Activated CD4-positive, alpha-beta memory T cell treated with anti-CD3 and anti-CD28 coated beads, Interleukin-2, amount 10 ng/mL, durations not matched to agents 7 days and 5 days (primary cell): ENCODE measurements around the gene CEP78. TPM values are rescaled to one million over a fixed set of nuclear protein-coding genes. Genes with fewer than 3 reads are reported as not detected.
A peak's percentile ranks its signal among the peaks of the same experiment; 100 is the strongest.

Experiments
- CTCF ChIA-PET: fragments of 350-600 bp; sonication (Branson Sonifier 250); formaldehyde crosslinking; loops from one replicate; lab custom pipeline; 2021; ENCODE audit warnings: antibody characterized with exemption, inconsistent platforms; lab: Charles Lee
- POLR2A ChIA-PET: fragments of 350-600 bp; sonication (Branson Sonifier 250); formaldehyde crosslinking; loops from one replicate; lab custom pipeline; 2021; ENCODE audit warnings: antibody characterized with exemption; lab: Charles Lee
- DNase-seq: peaks from one replicate; pipeline ENCODE4 v3.0.0-alpha.2; 2020
- H3K27ac Mint-ChIP-seq: one replicate; pipeline ENCODE4 v1.8.0; 2021; ENCODE audit warnings: mild to moderate bottlenecking, mixed read lengths
- H3K27me3 Mint-ChIP-seq: one replicate; pipeline ENCODE4 v1.8.0; 2021; ENCODE audit warnings: mixed read lengths
- H3K36me3 Mint-ChIP-seq: one replicate; pipeline ENCODE4 v1.8.0; 2021; ENCODE audit warnings: low read depth, mixed read lengths
- H3K4me1 Mint-ChIP-seq: one replicate; pipeline ENCODE4 v1.8.0; 2021; ENCODE audit warnings: mixed read lengths
- H3K4me3 Mint-ChIP-seq: one replicate; pipeline ENCODE4 v1.8.0; 2021; ENCODE audit warnings: mild to moderate bottlenecking, mixed read lengths
- H3K9me3 Mint-ChIP-seq: one replicate; pipeline ENCODE4 v1.8.0; 2021; ENCODE audit warnings: mixed read lengths
- total RNA-seq, 2 experiments: library from RNA; stranded (reverse); gene quantifications; one replicate each; pipeline ENCODE4 v1.2.3, GENCODE V29; 2021

The CEP78 gene
- total RNA-seq, 2 experiments from 2014 or later, result 41.8 to 44.3 TPM

- Mint-ChIP-seq H3K36me3 (peaks cover 3% of the 10 kb centered on the region), H3K4me1 (peaks cover 27% of the 10 kb centered on the region), H3K9me3 (no peaks in the 10 kb centered on the region), H3K27ac (no peak overlapping the region), H3K4me3 (peak overlapping the region; percentile 47), H3K27me3 (no peaks in the 10 kb centered on the region)
- ChIA-PET CTCF (no interaction called here), POLR2A (no interaction called here)
- DNase-seq, result no peak
Measured at GRCh38 chr9:78292716-78293497, 57.0 kb downstream of the CEP78 start.

DNA sequence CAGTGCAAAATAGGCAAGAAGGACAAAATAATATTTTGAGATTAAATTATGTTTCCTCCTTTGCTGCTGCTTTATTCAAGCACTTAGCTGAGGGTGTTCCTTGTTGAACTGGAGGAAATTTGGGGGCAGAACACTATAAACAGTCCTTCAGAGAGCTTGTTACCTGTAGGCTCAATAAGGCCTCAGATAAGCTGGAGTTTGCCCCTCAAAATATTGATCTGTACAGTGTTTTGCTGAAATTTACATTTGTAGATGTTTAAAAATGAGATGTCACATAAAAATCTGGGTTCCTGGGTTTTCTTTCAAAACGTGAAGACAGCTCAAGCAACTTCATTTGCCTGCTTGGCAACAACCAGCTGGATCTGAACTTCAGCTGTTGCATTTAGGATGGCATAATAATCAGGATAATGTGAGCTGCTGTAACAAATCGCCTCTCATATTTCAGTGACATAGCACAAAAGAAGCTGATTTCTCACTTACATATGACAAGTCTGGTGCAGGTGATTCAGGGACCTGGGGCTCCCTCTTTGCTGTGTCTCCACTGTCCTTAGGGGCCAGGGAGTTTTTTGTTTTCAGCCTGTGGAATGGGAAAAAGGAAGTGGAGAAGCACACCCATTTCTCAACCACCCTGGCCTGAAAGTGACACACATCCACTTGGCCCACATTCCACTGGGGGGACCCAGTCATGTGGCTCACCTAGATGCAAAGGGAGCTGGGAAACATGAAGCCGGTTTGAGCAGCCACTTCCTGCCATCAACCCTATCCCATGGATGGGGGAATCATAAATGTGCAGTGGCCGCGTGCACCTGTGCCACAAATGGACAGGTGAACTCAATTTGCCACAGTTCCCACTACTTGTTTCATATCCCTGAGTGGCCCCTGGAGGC lies 58.7 kb downstream of the CEP78 start:
- Mint-ChIP-seq H3K4me1 (peaks cover 40% of the 10 kb centered on the region), H3K27me3 (no peaks in the 10 kb centered on the region), H3K36me3 (peaks cover 12% of the 10 kb centered on the region), H3K4me3 (no peak overlapping the region), H3K27ac (no peak overlapping the region), H3K9me3 (no peaks in the 10 kb centered on the region)
- CTCF ChIA-PET, result interaction anchor here (0.6 kb wide), 1 partner anchor 35 kb away, joined by 3 read pairs; no protein-coding TSS in a partner anchor
- DNase-seq, result no peak
- POLR2A ChIA-PET, result interaction anchor here (5.5 kb wide), 1 partner anchor 58 kb away, joined by 51 read pairs; the partner anchor contains the start of gene CEP78

- ChIA-PET CTCF (no interaction called here), POLR2A (interaction anchor here (2.1 to 5.5 kb wide), 2 partner anchors 10 to 58 kb away, joined by 11 to 51 read pairs; partner anchors contain the start of gene CEP78)
- no peaks in the 10 kb centered on the region for H3K9me3 Mint-ChIP-seq
- H3K27me3 Mint-ChIP-seq, result no peaks in the 10 kb centered on the region
- H3K4me3 Mint-ChIP-seq, result no peak overlapping the region
- peaks cover 46% of the 10 kb centered on the region for H3K4me1 Mint-ChIP-seq
- peaks cover 17% of the 10 kb centered on the region for H3K36me3 Mint-ChIP-seq
- DNase-seq, result no peak
- H3K27ac Mint-ChIP-seq, result no peak overlapping the region
Measured at GRCh38 chr9:78295177-78295575, 59.3 kb downstream of the CEP78 start.

- Mint-ChIP-seq H3K9me3 (no peaks in the 10 kb centered on the region), H3K27ac (peak overlapping the region; percentile 87), H3K4me3 (peak overlapping the region; percentile 93), H3K4me1 (peaks cover 49% of the 10 kb centered on the region), H3K36me3 (peaks cover 19% of the 10 kb centered on the region), H3K27me3 (no peaks in the 10 kb centered on the region)
- CTCF ChIA-PET, result interaction anchor here (0.8 kb wide), 1 partner anchor 174 kb away, joined by 3 read pairs; no protein-coding TSS in a partner anchor
- POLR2A ChIA-PET, result interaction anchor here (1.3 to 5.5 kb wide), 5 partner anchors 9 to 265 kb away, joined by 3 to 51 read pairs (median 11); partner anchors contain the start of gene CEP78
- no peak for DNase-seq
Measured at GRCh38 chr9:78295731-78296130, 59.9 kb downstream of the CEP78 start.

DNA sequence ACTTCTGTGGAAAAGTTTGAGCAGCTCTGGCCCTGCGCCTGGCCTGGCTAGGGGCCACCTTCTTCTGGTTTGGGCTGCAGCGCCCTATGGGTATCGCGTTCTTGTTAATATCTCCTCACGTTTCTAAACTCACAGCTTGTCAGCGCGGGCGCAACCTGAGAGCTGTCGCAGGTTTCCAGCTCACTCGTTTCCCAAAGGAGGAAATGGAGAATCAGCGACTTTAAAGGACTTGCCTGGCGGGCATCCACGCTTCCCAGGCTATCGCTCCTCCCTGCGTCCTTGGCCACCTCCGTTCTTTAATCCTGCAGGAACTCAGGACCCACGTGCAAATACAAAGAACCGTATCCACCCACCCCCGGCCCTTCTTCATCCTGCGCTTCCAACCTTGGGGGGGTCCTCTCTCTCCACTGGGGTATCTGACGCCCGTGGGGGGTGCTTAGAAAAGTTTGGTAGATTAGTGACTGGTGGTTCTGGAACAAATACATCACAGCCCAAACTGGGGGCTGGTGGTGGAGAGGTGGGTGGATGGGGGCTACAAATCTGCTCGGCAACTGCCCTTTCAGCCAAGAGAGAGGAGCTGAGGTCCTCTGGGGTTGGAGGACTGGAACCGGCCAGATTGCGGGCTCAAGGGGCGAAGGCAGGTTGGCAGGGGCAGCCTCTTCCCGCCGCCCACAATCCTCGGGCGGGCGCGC lies 60.5 kb downstream of the CEP78 start:
- Mint-ChIP-seq H3K4me1 (peaks cover 50% of the 10 kb centered on the region), H3K36me3 (peaks cover 23% of the 10 kb centered on the region), H3K4me3 (peak overlapping the region; percentile 93), H3K27ac (peak overlapping the region; percentile 87), H3K9me3 (no peaks in the 10 kb centered on the region), H3K27me3 (no peaks in the 10 kb centered on the region)
- ChIA-PET POLR2A (interaction anchor here (0.6 to 5.5 kb wide), 22 partner anchors 8 to 1276 kb away, joined by 3 to 51 read pairs (median 4); partner anchors contain the start of genes CEP78 and TLE4), CTCF (interaction anchor here (0.5 to 1.5 kb wide), 11 partner anchors 8 to 478 kb away, joined by 3 to 8 read pairs (median 4); partner anchors contain the start of gene CEP78)
- no peak for DNase-seq

GRCh38 chr9:78296893-78297671 lies 61.2 kb downstream of the CEP78 start, which contains the start of gene PSAT1:
PSAT1 (plus strand) TSS chr9:78297125; CDS start chr9:78297211, 86 bp downstream.
- CTCF ChIA-PET, result interaction anchor here (0.5 to 1.5 kb wide), 13 partner anchors 9 to 1309 kb away, joined by 3 to 8 read pairs (median 5); partner anchors contain the start of gene CEP78
- Mint-ChIP-seq H3K27me3 (no peaks in the 10 kb centered on the region), H3K4me3 (peak within 1 kb of the TSS; percentile 93), H3K36me3 (peaks cover 30% of the 10 kb centered on the region), H3K4me1 (peaks cover 53% of the 10 kb centered on the region), H3K9me3 (no peaks in the 10 kb centered on the region), H3K27ac (peak within 1 kb of the TSS; percentile 87)
- DNase-seq, result peak; percentile 95
- POLR2A ChIA-PET, result interaction anchor here (0.6 to 5.5 kb wide), 24 partner anchors 8 to 1275 kb away, joined by 3 to 51 read pairs (median 4); partner anchors contain the start of genes CEP78 and TLE4

- POLR2A ChIA-PET, result interaction anchor here (0.8 to 5.5 kb wide), 17 partner anchors 9 to 1274 kb away, joined by 3 to 51 read pairs (median 7); partner anchors contain the start of genes CEP78 and TLE4
- no peaks in the 10 kb centered on the region for H3K27me3 Mint-ChIP-seq
Measured at GRCh38 chr9:78297672-78297961, 61.7 kb downstream of the CEP78 start.

DNA sequence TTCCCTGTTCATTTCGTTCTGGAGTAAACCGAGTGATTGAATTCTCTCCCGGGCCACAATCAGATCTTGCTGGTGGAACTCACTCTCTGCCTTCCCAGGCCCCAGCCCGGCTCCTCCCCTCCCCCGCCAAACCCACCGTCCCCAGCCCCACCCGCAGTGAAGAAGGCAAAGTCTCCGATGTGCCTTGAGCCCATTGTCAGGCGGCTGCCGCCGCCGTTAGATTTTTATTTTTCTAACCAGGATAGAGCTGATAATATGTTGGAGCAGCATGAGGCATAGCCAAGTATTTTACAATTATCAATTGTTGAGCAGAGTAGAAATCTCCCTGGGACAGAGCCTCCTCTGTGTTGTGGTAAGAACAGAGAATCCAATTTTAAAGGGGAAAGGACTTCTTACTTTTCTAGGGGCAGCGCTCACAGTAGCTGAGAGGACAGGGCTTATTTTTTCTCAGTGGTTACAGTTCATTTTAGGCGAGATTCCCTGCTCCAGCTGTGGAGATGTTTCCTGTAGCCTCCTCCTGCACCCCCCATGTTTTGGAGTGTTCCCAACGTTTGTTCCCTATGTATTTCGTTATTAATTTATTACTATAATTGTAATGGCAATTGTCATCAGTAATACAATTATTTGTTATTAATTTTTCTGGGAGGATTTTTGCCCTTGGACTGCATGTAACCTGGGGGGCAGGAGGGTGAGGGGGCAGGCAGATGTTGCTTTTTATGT lies 62.3 kb downstream of the CEP78 start:
- Mint-ChIP-seq H3K4me3 (peak overlapping the region; percentile 93), H3K27ac (peak overlapping the region; percentile 87), H3K4me1 (peaks cover 46% of the 10 kb centered on the region), H3K27me3 (no peaks in the 10 kb centered on the region), H3K9me3 (no peaks in the 10 kb centered on the region), H3K36me3 (peaks cover 35% of the 10 kb centered on the region)
- no peak for DNase-seq
- ChIA-PET CTCF (interaction anchor here (0.9 to 1.4 kb wide), 2 partner anchors 177 to 321 kb away, joined by 3 to 5 read pairs; no protein-coding TSS in a partner anchor), POLR2A (interaction anchor here (0.8 to 5.5 kb wide), 14 partner anchors 10 to 1274 kb away, joined by 3 to 51 read pairs (median 7); partner anchors contain the start of genes CEP78 and TLE4)

More at GRCh38 chr9:78297672-78297961, 61.7 kb downstream of the CEP78 start:
- H3K4me3 Mint-ChIP-seq, result peak overlapping the region; percentile 93
- no peaks in the 10 kb centered on the region for H3K9me3 Mint-ChIP-seq
- peak overlapping the region; percentile 87 for H3K27ac Mint-ChIP-seq
- no peak for DNase-seq
- peaks cover 52% of the 10 kb centered on the region for H3K4me1 Mint-ChIP-seq
- peaks cover 33% of the 10 kb centered on the region for H3K36me3 Mint-ChIP-seq
- CTCF ChIA-PET, result interaction anchor here (0.9 to 1.5 kb wide), 7 partner anchors 13 to 320 kb away, joined by 3 to 8 read pairs (median 5); partner anchors contain the start of gene CEP78

GRCh38 chr9:78300209-78300608 lies 64.3 kb downstream of the CEP78 start:
- H3K27ac Mint-ChIP-seq, result peak overlapping the region; percentile 11
- H3K9me3 Mint-ChIP-seq, result no peaks in the 10 kb centered on the region
- ChIA-PET CTCF (no interaction called here), POLR2A (interaction anchor here (1.3 to 5.5 kb wide), 2 partner anchors 9 to 63 kb away, joined by 3 to 51 read pairs; partner anchors contain the start of gene CEP78)
- peaks cover 52% of the 10 kb centered on the region for H3K36me3 Mint-ChIP-seq
- no peaks in the 10 kb centered on the region for H3K27me3 Mint-ChIP-seq
- no peak overlapping the region for H3K4me3 Mint-ChIP-seq
- H3K4me1 Mint-ChIP-seq, result peaks cover 45% of the 10 kb centered on the region
- no peak for DNase-seq

GRCh38 chr9:78301466-78301865 lies 65.6 kb downstream of the CEP78 start:
- H3K36me3 Mint-ChIP-seq, result peaks cover 64% of the 10 kb centered on the region
- H3K9me3 Mint-ChIP-seq, result no peaks in the 10 kb centered on the region
- DNase-seq, result no peak
- no peaks in the 10 kb centered on the region for H3K27me3 Mint-ChIP-seq
- CTCF ChIA-PET, result no interaction called here
- peaks cover 36% of the 10 kb centered on the region for H3K4me1 Mint-ChIP-seq
- POLR2A ChIA-PET, result no interaction called here
- H3K4me3 Mint-ChIP-seq, result no peak overlapping the region
- no peak overlapping the region for H3K27ac Mint-ChIP-seq
